GM21360 (cell line): ENCODE measurements around the gene METTL26.

ENCODE experiments used
- ATAC-seq: cut with Tn5 transposase; IDR thresholded peaks from one replicate; pipeline ENCODE4 v1.9.1; 2021; ENCODE audit warnings: mild to moderate bottlenecking, moderate library complexity; ENCODE audit not compliant: unreplicated experiment

METTL26 gene

DNA sequence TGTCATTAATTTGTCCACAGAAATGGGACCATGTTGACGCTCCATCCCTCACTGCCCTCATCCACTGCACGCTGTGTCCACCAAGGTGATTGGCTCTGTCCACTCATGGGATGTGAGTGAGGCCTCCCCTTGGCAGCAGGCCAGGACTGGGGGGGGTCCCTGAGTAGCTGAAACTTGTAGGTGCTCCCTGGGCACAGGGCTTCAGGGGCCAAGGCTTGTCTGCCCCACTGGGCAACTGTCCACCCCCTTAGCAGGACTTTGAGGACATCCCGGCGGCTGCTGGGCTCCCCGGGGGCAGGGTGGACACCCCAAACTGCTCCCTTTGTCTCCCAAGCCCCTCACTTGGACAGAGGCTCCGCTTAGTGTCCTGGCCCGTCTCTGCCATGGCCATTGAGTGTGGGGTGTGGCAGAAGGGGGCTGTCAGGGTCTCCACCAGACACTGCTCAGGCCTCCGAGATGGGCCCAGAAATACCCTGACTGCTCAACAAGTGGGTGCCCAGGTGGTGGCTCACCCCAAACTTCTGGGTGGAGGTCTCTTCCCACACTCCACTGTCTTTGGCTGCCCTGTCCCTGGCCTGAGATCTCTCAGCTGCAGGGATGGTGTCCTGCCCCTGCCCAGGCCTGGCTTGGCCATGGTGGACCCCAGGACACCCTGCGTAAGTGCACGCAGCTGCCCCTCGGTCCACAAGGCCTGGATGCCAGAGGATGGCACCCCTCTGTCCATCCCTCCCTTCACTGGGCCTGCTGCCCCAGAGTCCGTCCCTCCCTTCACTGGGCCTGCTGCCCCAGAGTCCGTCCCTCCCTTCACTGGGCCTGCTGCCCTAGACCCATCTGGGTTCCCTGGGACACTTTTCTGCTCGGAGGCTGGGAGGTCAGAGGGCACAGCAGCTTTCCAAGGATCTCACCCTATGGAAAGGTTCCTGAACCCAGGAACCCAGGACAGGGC lies 49.2 kb downstream of the METTL26 start:
- ATAC-seq: no peak

DNA sequence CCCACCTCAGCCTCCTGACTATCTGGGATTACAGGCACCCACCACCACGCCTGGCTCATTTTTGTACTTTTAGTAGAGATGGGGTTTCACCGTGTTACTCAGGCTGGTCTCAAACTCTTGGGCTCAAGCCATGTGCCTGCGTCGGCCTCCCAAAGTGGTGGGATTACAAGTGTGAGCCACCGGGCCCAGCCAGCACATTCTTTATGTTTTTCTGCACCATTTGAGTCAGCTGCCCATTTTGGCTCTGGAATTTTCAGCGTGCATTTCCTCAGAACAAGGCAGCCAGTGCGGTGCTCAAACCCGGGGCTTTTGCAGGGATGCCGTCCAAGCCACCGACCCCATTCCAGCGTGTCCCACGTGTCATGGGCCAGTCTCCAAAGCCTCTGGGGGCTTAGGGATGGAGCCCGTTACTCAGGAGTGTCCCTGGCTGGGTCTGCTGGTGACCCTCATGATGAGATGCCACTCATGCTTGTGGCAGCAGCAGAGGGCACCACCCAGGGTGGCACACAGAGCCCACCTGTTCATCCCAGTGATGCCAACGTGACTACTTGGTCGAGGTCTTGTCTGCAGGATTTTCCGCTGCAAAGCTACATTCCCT lies 50.0 kb downstream of the METTL26 start:
- ATAC-seq: no peak

DNA sequence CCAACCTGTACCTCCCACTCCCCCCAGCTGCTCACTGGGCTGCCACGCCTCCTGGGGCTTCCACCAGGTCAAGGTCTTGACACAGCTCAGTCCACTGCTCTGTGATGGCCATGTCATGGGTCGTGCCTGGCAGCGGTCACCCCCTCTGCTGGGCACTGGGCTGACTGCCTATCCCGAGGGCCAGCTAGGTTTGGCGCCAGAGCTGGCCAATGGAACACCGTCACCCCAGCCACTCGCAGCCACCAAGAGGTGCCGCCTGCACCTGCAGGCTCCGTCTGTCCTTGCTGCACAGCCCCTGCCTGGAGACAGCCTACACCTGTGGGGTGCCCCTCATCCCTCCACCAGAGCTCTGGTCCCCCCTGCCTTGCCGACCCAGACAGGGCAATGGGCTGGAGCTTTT lies 50.8 kb downstream of the METTL26 start:
- no peak for ATAC-seq
